ENCODE results near the gene MSL3B.
A peak's percentile ranks its signal among the peaks of the same experiment; 100 is the strongest.

MSL3B gene

GRCh38 chr2:233865838-233866237 is 2.3 kb downstream of the MSL3B start:
- no peak overlapping the region for H3K4me3 ChIP-seq (ENCODE audit: low read depth, low read length)
- DNase-seq (ENCODE audit: low read depth), result no peak
- in situ Hi-C loops (cut with HindIII; ENCODE audit: low sequenced_read_pairs), result no loop called here
- TF ChIP-seq, protein P1, sequence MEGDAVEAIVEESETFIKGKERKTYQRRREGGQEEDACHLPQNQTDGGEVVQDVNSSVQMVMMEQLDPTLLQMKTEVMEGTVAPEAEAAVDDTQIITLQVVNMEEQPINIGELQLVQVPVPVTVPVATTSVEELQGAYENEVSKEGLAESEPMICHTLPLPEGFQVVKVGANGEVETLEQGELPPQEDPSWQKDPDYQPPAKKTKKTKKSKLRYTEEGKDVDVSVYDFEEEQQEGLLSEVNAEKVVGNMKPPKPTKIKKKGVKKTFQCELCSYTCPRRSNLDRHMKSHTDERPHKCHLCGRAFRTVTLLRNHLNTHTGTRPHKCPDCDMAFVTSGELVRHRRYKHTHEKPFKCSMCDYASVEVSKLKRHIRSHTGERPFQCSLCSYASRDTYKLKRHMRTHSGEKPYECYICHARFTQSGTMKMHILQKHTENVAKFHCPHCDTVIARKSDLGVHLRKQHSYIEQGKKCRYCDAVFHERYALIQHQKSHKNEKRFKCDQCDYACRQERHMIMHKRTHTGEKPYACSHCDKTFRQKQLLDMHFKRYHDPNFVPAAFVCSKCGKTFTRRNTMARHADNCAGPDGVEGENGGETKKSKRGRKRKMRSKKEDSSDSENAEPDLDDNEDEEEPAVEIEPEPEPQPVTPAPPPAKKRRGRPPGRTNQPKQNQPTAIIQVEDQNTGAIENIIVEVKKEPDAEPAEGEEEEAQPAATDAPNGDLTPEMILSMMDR (IDR thresholded peaks at IDR 0.05; ENCODE audit: low read depth, low read length, missing control alignments), result peak; percentile 26

DNA sequence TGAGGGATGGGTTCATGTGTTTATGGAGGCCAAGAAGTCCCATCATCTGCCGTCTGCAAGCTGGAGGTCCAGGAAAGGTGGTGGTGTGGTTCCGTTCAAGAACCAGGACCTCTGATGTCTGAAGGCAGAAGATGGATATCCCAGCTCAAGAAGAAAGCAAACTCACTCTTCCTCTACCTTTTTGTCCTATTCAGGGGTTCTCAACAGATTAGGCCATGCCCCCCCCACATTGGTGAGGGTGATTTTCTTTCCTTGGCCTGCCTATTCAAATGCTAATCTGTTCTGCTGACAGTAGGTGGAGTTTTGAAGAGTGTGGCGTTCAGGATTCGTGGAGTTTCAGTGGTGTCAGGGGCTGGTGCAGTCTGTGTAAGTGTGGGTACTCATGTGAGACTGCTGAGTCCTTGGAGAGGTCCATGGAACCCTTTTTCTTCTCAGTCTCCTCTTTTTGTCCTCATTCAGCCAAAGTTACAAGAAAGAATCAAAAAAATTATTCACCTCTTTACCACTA is 5.9 kb downstream of the MSL3B start:
- DNase-seq (ENCODE audit: low read depth), result no peak
- H3K4me3 ChIP-seq (ENCODE audit: low read depth, low read length), result no peak overlapping the region
- in situ Hi-C loops (cut with HindIII; ENCODE audit: low sequenced_read_pairs), result no loop called here
- TF ChIP-seq, protein P1 (IDR thresholded peaks at IDR 0.05; ENCODE audit: low read depth, low read length, missing control alignments), result no peak

GRCh38 chr2:233858331-233858730 is 9.9 kb downstream of the MSL3B start:
- TF ChIP-seq, protein P1 (IDR thresholded peaks at IDR 0.05; ENCODE audit: low read depth, low read length, missing control alignments), result no peak
- in situ Hi-C loops (cut with HindIII; ENCODE audit: low sequenced_read_pairs), result no loop called here
- no peak overlapping the region for H3K4me3 ChIP-seq (ENCODE audit: low read depth, low read length)
- DNase-seq (ENCODE audit: low read depth), result no peak

DNA sequence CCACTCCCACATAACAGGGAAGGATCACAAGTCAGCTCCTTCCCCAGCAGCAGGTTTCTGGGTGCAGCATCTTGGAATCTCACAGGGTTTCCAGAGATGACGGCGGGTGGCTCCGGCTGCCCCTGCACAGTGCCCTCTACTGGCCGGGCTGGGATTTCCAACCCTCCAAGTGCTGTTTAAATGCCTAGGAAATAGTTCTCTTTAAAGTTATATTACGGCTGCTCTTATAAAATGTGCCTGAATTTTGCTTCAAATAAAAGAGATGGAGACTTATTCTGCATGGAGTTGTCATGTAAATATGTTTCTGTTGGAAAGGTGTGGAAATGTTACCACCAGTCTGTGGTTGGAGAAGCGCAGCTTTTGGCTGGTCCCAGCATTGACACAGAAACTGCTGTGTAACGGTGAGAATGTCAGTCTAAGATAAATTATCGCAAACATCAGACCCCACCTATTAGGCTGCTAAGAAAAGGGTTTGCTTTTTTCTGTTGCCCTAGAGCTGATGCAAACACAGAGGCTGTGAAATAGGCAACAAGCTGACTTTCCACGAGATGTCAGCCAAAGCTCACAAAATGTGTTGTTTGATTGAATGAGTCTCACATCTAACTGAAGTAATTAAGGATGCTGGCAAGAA is 10.6 kb downstream of the MSL3B start:
- no peak overlapping the region for H3K4me3 ChIP-seq (ENCODE audit: low read depth, low read length)
- DNase-seq (ENCODE audit: low read depth), result no peak
- TF ChIP-seq, protein P1 (IDR thresholded peaks at IDR 0.05; ENCODE audit: low read depth, low read length, missing control alignments), result peak; percentile 41
- in situ Hi-C loops (cut with HindIII; ENCODE audit: low sequenced_read_pairs), result no loop called here

DNA sequence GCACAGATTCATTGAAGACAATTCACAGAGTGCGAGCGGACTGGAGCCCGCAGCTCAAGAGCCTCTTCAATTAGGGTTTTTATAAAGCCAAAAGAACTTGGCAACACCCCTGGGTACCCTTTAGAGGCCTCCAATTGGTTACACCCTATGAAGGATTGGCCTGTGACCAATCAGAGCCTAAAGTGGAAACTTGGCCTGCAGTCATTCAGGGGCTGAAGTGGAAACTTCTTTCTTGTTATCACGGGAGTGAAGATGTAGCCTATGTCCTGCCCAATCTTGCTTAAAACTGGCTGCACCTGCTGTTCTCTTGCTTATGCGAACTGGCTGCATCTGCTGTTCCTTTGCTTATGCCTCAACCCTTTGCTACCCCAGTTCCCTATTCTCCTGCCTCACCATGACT is 12.0 kb downstream of the MSL3B start:
- DNase-seq (ENCODE audit: low read depth), result no peak
- H3K4me3 ChIP-seq (ENCODE audit: low read depth, low read length), result no peak overlapping the region
- TF ChIP-seq, protein P1 (IDR thresholded peaks at IDR 0.05; ENCODE audit: low read depth, low read length, missing control alignments), result no peak
- in situ Hi-C loops (cut with HindIII; ENCODE audit: low sequenced_read_pairs), result no loop called here

GRCh38 chr2:233855345-233855744 is 12.8 kb downstream of the MSL3B start:
- no peak overlapping the region for H3K4me3 ChIP-seq (ENCODE audit: low read depth, low read length)
- TF ChIP-seq, protein P1 (IDR thresholded peaks at IDR 0.05; ENCODE audit: low read depth, low read length, missing control alignments), result no peak
- DNase-seq (ENCODE audit: low read depth), result no peak
- in situ Hi-C loops (cut with HindIII; ENCODE audit: low sequenced_read_pairs), result no loop called here

Measured in astrocyte of the cerebellum (primary cell).